Osteocyte (in vitro differentiated cells): Measurements from ENCODE around the gene NCBP2L. TPM values are rescaled to one million over a fixed set of nuclear protein-coding genes. Genes with fewer than 3 reads are reported as not detected.
A peak's percentile ranks its signal among the peaks of the same experiment; 100 is the strongest.

Experiments used
- DNase-seq: peaks from one replicate; pipeline ENCODE4 v3.0.0; 2021; ENCODE audit warnings: mixed read lengths; ENCODE audit not compliant: unreplicated experiment; ENCODE audit errors: extremely low spot score
- H3K27ac Mint-ChIP-seq: one replicate; pipeline ENCODE4 v1.8.0; 2021; ENCODE audit warnings: mild to moderate bottlenecking, mixed read lengths; ENCODE audit not compliant: unreplicated experiment
- H3K27me3 Mint-ChIP-seq: one replicate; pipeline ENCODE4 v1.8.0; 2021; ENCODE audit warnings: mixed read lengths; ENCODE audit not compliant: unreplicated experiment
- H3K36me3 Mint-ChIP-seq: one replicate; pipeline ENCODE4 v1.8.0; 2021; ENCODE audit warnings: mixed read lengths; ENCODE audit not compliant: unreplicated experiment
- H3K4me1 Mint-ChIP-seq: one replicate; pipeline ENCODE4 v1.8.0; 2021; ENCODE audit warnings: mixed read lengths; ENCODE audit not compliant: unreplicated experiment
- H3K4me3 Mint-ChIP-seq: one replicate; pipeline ENCODE4 v1.8.0; 2021; ENCODE audit warnings: mild to moderate bottlenecking, moderate library complexity, mixed read lengths; ENCODE audit not compliant: unreplicated experiment
- H3K9me3 Mint-ChIP-seq: one replicate; pipeline ENCODE4 v1.8.0; 2021; ENCODE audit warnings: mixed read lengths; ENCODE audit not compliant: unreplicated experiment
- total RNA-seq: library from RNA; stranded (reverse); gene quantifications from 2 replicates; pipeline ENCODE4 v1.2.1, GENCODE V29; 2021
- TF ChIP-seq, protein P1 (sequence below): fragments of 200-600 bp; sonication (generic); IDR thresholded peaks from 2 replicates; pipeline ENCODE4 v1.5.0; 2021; ENCODE audit warnings: antibody characterized with exemption, mild to moderate bottlenecking, moderate library complexity

NCBP2L gene
- total RNA-seq, 1 donor from 2014 or later = not detected

DNA sequence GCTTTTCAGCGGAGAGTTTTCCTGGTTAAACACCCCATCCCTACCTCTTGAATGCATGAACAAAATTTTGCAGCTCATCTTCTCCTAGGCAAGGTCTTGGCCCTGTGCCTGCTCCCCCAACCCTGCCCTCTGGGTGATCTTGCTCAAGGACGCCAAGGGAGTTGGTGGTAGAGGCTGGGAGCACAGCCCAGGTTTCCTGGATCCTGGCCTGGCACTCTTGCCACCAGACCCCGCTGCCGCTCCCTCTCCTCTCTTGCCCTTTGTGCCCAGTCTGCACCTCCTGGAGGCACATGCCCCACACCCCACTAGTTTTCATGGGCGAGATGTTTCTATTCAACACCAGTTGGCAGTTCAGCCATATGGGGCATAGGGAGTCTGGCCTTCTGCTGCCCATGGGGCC, 39.3 kb upstream of the NCBP2L start:
- no peaks in the 10 kb centered on the region for H3K36me3 Mint-ChIP-seq
- no peak overlapping the region for H3K27ac Mint-ChIP-seq
- H3K27me3 Mint-ChIP-seq = no peaks in the 10 kb centered on the region
- no peak overlapping the region for H3K4me3 Mint-ChIP-seq
- H3K4me1 Mint-ChIP-seq = peaks cover 52% of the 10 kb centered on the region
- no peak for DNase-seq
- TF ChIP-seq, protein P1, sequence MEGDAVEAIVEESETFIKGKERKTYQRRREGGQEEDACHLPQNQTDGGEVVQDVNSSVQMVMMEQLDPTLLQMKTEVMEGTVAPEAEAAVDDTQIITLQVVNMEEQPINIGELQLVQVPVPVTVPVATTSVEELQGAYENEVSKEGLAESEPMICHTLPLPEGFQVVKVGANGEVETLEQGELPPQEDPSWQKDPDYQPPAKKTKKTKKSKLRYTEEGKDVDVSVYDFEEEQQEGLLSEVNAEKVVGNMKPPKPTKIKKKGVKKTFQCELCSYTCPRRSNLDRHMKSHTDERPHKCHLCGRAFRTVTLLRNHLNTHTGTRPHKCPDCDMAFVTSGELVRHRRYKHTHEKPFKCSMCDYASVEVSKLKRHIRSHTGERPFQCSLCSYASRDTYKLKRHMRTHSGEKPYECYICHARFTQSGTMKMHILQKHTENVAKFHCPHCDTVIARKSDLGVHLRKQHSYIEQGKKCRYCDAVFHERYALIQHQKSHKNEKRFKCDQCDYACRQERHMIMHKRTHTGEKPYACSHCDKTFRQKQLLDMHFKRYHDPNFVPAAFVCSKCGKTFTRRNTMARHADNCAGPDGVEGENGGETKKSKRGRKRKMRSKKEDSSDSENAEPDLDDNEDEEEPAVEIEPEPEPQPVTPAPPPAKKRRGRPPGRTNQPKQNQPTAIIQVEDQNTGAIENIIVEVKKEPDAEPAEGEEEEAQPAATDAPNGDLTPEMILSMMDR = no peak
- no peaks in the 10 kb centered on the region for H3K9me3 Mint-ChIP-seq

DNA sequence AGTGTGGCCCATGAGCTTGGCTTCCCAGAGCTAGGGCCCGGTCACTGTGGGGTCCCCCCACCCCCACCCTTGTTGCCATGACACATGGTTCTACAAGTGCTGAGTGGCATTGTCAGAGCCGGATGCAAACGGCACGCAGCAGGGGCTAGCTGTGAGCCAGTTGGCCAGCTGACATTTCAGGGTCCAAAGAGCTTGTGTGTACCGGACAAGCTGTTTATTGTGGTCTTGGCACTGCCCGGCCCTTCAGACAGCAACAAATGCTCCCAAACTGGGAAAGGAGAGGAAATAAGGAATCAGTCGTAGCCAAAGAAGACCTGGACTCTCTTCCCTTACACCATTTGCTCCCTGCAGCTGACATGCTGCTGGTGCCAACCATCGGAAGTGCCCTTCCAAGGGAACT, 38.8 kb upstream of the NCBP2L start:
- Mint-ChIP-seq H3K27me3 (no peaks in the 10 kb centered on the region), H3K4me1 (peaks cover 47% of the 10 kb centered on the region), H3K4me3 (no peak overlapping the region), H3K27ac (peak overlapping the region; percentile 7), H3K9me3 (no peaks in the 10 kb centered on the region), H3K36me3 (no peaks in the 10 kb centered on the region)
- TF ChIP-seq, protein P1 = no peak
- DNase-seq = no peak

DNA sequence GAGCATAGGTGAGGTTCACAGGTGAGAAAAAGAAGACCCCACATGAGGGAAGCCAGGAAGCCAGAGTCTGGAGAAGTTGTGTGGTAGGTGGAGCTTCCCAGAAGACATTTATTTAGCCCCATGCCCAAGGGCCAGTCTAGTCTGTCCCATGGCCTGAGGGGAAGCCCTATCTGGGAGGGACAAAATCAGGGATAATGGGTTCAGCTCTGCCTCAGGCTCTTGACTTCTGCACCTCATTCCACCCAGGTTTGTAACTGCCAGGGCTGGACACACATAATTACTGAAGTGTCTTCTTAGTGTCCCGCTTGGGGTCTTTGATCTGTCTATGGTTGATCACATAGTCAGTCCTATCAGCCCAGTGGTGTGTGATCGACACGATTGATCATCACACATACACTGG, 38.0 kb upstream of the NCBP2L start:
- Mint-ChIP-seq H3K4me3 (no peak overlapping the region), H3K27ac (no peak overlapping the region), H3K4me1 (peaks cover 47% of the 10 kb centered on the region), H3K27me3 (no peaks in the 10 kb centered on the region), H3K9me3 (no peaks in the 10 kb centered on the region), H3K36me3 (no peaks in the 10 kb centered on the region)
- no peak for DNase-seq
- TF ChIP-seq, protein P1 = no peak

DNA sequence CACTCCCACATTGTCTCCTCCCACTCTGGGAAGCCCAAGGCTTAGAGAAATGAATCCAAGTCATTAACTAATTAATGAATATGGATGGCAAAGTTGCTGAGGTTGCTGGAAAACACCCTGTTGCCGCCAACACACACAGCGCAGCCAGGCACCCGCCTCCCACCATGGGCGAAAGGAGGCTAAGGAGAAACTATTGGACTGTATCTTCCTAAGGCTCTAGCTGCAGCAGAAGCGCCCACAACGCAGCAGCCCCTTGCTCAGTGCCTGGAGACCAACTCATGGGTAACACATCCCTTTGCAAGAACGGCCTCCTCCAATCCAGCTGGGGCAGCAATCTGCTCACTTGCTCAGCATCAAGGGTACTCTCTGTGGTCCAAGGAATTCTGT, 36.1 kb upstream of the NCBP2L start:
- peak overlapping the region; percentile 23 for H3K4me3 Mint-ChIP-seq
- H3K9me3 Mint-ChIP-seq = no peaks in the 10 kb centered on the region
- H3K36me3 Mint-ChIP-seq = no peaks in the 10 kb centered on the region

DNA sequence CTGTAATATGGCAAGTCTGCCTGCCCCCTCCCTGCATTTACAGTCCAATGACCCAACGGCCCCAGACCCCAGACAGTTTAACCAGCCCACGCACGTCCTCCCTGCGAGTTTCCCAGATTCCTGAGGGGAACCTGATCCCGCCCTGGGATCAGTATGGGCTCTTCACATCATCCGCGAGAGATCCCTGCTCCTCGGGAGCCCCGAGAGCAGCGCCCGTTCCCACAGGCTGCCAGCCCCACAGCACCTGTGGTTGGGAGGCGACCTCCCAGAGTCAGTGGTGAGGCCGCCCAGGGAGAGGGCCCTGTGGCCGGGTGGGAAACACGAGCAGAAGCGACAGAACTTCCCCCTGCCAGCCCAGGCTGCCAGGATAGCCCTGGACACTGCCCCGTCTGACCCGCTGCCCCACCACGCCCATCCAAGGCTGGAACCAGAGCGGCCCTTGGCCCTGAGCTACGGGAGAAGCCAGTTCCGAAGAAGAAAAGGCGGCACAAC, 34.8 kb upstream of the NCBP2L start:
- Mint-ChIP-seq H3K4me1 (peaks cover 49% of the 10 kb centered on the region), H3K36me3 (no peaks in the 10 kb centered on the region), H3K27ac (peak overlapping the region; percentile 97), H3K4me3 (peak overlapping the region; percentile 29), H3K27me3 (no peaks in the 10 kb centered on the region), H3K9me3 (no peaks in the 10 kb centered on the region)
- DNase-seq = no peak
- TF ChIP-seq, protein P1 = no peak

More for the DNA sequence above, 36.1 kb upstream of the NCBP2L start:
- Mint-ChIP-seq H3K27me3 (no peaks in the 10 kb centered on the region), H3K4me1 (peaks cover 51% of the 10 kb centered on the region), H3K27ac (peak overlapping the region; percentile 97)
- no peak for DNase-seq
- TF ChIP-seq, protein P1 = no peak
